SK-N-SH treated with all-trans-retinoic acid at 6 μM for 48 hours (cell line): Measurements from ENCODE around the gene PROM1.

Experiments
- BACH2 ChIP-seq: fragments of 250-450 bp; sonication (Bioruptor Pico); IDR thresholded peaks from 2 replicates; pipeline ENCODE4 v1.9.0; 2021; ENCODE audit warnings: mild to moderate bottlenecking, borderline replicate concordance
- CREB5 ChIP-seq: fragments of 250-450 bp; sonication (Bioruptor Pico); IDR thresholded peaks from 2 replicates; pipeline ENCODE4 v1.5.1; 2020; ENCODE audit warnings: low read depth, mild to moderate bottlenecking, moderate library complexity
- ESRRG ChIP-seq: fragments of 250-450 bp; sonication (Bioruptor Pico); IDR thresholded peaks from 2 replicates; pipeline ENCODE4 v1.6.1; 2021; ENCODE audit warnings: mild to moderate bottlenecking
- GLIS3 ChIP-seq: fragments of 250-450 bp; sonication (Bioruptor Pico); IDR thresholded peaks from 2 replicates; pipeline ENCODE4 v1.5.0; 2020; ENCODE audit warnings: mild to moderate bottlenecking, moderate library complexity
- ISL1 ChIP-seq: fragments of 250-450 bp; sonication (Bioruptor Pico); IDR thresholded peaks from 2 replicates; pipeline ENCODE4 v2.1.2; 2022; ENCODE audit warnings: mild to moderate bottlenecking, moderate library complexity
- POU6F1 ChIP-seq: fragments of 250-450 bp; sonication (Bioruptor Pico); IDR thresholded peaks from 2 replicates; pipeline ENCODE4 v1.8.0; 2021; ENCODE audit warnings: low read depth, mild to moderate bottlenecking, moderate library complexity, borderline replicate concordance
- PPARA ChIP-seq: fragments of 250-450 bp; sonication (Bioruptor Pico); IDR thresholded peaks from 2 replicates; pipeline ENCODE4 v1.5.0; 2020; ENCODE audit warnings: mild to moderate bottlenecking, borderline replicate concordance
- RARB ChIP-seq: fragments of 250-450 bp; sonication (Bioruptor Pico); IDR thresholded peaks from 2 replicates; pipeline ENCODE4 v1.8.0; 2021; ENCODE audit warnings: mild to moderate bottlenecking, moderate library complexity
- SNAI2 ChIP-seq: fragments of 250-450 bp; sonication (Bioruptor Pico); IDR thresholded peaks from 2 replicates; pipeline ENCODE4 v1.5.0; 2020; ENCODE audit warnings: mild to moderate bottlenecking, moderate library complexity
- ZC3H10 ChIP-seq: fragments of 250-450 bp; sonication (Bioruptor Pico); IDR thresholded peaks from 2 replicates; pipeline ENCODE4 v1.5.1; 2021; ENCODE audit warnings: mild to moderate bottlenecking, moderate library complexity
- ZFP3 ChIP-seq: fragments of 250-450 bp; sonication (Bioruptor Pico); IDR thresholded peaks from 2 replicates; pipeline ENCODE4 v1.5.0; 2020; ENCODE audit warnings: mild to moderate bottlenecking, moderate library complexity
- TF ChIP-seq, protein P1 (sequence below): fragments of 250-450 bp; sonication (Bioruptor Pico); IDR thresholded peaks from 2 replicates; pipeline ENCODE4 v1.8.0; 2020; ENCODE audit warnings: mild to moderate bottlenecking, moderate library complexity, borderline replicate concordance

DNA sequence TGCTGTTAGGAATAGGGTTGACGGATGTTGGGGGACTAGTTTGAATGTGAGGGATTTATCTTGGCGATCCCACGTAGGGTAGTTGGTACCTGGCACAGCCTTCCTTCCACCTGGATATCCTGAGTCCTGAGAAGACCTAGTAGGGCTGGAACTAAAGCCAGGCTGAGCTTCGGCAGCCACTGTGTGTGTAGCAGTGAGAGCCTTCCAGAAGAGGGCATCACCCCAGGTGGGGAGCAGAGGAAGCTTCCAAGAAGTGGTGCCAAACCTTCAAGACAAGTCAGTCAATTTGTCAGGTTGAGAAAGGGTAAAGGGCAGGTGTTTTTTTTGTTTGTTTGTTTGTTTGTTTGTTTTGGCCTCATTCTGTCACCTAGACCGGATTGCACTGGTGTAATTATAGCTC, 119.7 kb downstream of the PROM1 start:
- TF ChIP-seq ESRRG (CRISPR knock-in tag) (no peak), CREB5 (CRISPR knock-in tag) (no peak), ZC3H10 (CRISPR knock-in tag) (no peak), RARB (CRISPR knock-in tag) (no peak), POU6F1 (no peak), PPARA (CRISPR knock-in tag) (no peak), BACH2 (CRISPR knock-in tag) (no peak), GLIS3 (no peak), ZFP3 (CRISPR knock-in tag) (no peak), ISL1 (CRISPR knock-in tag) (no peak), SNAI2 (no peak)
- TF ChIP-seq, protein P1, sequence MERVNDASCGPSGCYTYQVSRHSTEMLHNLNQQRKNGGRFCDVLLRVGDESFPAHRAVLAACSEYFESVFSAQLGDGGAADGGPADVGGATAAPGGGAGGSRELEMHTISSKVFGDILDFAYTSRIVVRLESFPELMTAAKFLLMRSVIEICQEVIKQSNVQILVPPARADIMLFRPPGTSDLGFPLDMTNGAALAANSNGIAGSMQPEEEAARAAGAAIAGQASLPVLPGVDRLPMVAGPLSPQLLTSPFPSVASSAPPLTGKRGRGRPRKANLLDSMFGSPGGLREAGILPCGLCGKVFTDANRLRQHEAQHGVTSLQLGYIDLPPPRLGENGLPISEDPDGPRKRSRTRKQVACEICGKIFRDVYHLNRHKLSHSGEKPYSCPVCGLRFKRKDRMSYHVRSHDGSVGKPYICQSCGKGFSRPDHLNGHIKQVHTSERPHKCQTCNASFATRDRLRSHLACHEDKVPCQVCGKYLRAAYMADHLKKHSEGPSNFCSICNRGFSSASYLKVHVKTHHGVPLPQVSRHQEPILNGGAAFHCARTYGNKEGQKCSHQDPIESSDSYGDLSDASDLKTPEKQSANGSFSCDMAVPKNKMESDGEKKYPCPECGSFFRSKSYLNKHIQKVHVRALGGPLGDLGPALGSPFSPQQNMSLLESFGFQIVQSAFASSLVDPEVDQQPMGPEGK, result no peak
